Measurements from ENCODE around the gene DOCK7.

DOCK7 gene

DNA sequence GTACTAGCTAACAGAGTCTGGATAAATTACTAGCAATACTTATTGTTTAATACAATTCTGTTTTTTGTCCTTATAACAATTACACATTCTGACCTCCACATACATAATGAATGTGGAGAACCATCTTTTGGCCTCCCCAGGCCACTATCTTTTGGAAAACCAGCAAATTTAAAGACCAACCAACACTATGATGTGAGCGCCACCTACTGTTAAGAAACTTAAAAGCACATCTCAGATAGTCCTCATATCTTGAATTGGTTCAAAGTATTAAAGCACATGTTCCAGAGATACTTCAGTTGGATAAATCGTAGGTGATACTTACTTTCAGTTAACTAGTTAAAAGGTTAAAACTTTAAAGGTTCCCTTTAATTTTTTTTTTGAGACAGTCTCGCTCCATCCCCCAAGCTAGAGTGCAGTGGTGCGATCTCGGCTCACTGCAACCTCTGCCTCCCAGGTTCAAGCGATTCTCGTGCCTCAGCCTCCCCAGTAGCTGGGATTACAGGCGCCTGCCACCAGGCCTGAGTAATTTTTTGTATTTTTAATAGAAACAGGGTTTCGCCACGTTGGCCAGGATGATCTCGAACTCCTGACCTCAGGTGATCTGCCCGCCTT lies 280.7 kb downstream of the DOCK7 start:
- no peak for DNase-seq (ENCODE audit: low read depth)

DNA sequence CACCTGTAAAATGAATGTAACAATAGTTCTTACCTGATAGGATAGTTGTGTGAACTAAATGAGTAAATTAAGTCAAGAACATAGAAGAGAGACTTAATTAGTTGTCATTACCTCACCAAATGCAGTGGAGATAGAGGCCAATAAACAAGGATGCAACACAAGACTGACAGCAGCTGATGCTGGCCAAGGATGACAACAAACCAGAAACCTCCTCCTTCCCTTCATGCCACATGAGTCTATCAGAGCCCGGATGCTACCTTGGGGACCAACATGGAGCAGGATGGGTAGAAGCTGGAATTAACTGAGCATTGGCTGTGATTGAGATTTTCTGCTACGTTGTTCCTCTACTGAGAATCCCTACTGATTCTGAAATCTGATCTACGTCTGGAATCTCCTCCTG lies 281.6 kb downstream of the DOCK7 start:
- no peak for DNase-seq (ENCODE audit: low read depth)

DNA sequence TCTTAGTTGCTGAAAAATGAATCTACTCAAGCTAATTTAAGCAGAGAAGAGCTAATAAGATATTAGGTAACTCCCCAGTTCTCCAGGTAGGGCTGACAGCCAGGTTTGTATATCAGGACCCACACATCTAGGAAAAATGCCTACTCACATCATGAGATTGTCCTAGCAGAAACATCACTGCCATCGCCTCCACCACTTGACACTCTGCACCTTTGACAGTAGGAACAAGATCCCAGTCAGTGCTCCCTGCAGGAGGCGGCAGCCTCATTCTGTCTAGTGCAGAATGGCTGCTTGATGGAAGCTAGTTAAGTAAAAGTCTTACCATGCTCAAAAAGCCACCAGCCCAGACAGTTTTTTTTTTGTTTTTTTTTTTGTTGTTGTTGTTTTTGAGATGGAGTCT lies 282.9 kb downstream of the DOCK7 start:
- no peak for DNase-seq (ENCODE audit: low read depth)
